Measurements from ENCODE around the gene PEPD.

- TF ChIP-seq EZH2phosphoT487 (IDR thresholded peaks at IDR 0.05; ENCODE audit: low read length) (no peak), CTCF (IDR thresholded peaks at IDR 0.05; ENCODE audit: low read length) (no peak), EZH2 (optimal IDR thresholded peaks at IDR 0.05; ENCODE audit: low read depth, low read length) (no peak)
These were observed at the start of gene PEPD for GRCh38 chr19:33521480-33522370.
